H1 (cell line): ENCODE measurements around the gene ABCC6.

Experiments
- CTCF ChIP-seq, 3 experiments: IDR thresholded peaks; 1 replicate in 2 of 3; 2 replicates in 1 of 3; pipeline versions ENCODE4 v1.5.1 to v1.6.1; 2011; ENCODE audit warnings: low read length in 3 of 3, mild to moderate bottlenecking in 3 of 3, inconsistent platforms in 2 of 3, low read depth in 1 of 3, moderate library complexity in 1 of 3; ENCODE audit not compliant: insufficient read depth in 1 of 3; ENCODE audit errors: control extremely low read depth in 1 of 3
- MAX ChIP-seq: IDR thresholded peaks from 2 replicates; pipeline ENCODE4 v1.6.1; 2012; ENCODE audit warnings: inconsistent platforms
- PHF8 ChIP-seq: fragments of 200-600 bp; sonication (generic); conservative IDR thresholded peaks from 2 replicates; pipeline ENCODE4 v1.7.1; 2012; ENCODE audit warnings: low read depth, mild to moderate bottlenecking, inconsistent platforms, low read length, moderate library complexity
- POLR2A ChIP-seq, 2 experiments: IDR thresholded peaks; 1 replicate in 1 of 2; 2 replicates in 1 of 2; pipeline ENCODE4 v1.6.1; 2011; ENCODE audit warnings: low read depth in 2 of 2, low read length in 2 of 2, mild to moderate bottlenecking in 2 of 2; ENCODE audit errors: control extremely low read depth in 1 of 2
- YY1 ChIP-seq: IDR thresholded peaks from 2 replicates; pipeline ENCODE4 v1.6.1; 2011; ENCODE audit warnings: low read depth, mild to moderate bottlenecking, low read length
- ZNF274 ChIP-seq: IDR thresholded peaks from 2 replicates; pipeline ENCODE4 v1.7.0; 2012; ENCODE audit warnings: low read length, borderline replicate concordance; ENCODE audit errors: extremely low read depth

- no peak for TF ChIP-seq CTCF (IDR thresholded peaks at IDR 0.05; ENCODE audit: control extremely low read depth in 1 of 3, insufficient read depth in 1 of 3, low read depth in 1 of 3, low read length in 3 of 3)
- no peak for TF ChIP-seq YY1
- TF ChIP-seq PHF8: no peak
- TF ChIP-seq ZNF274: no peak
- no peak for TF ChIP-seq POLR2A (IDR thresholded peaks at IDR 0.05; ENCODE audit: control extremely low read depth in 1 of 2, low read depth in 2 of 2, low read length in 2 of 2)
- no peak for TF ChIP-seq MAX
Measured at GRCh38 chr16:16121185-16121727, 102.0 kb downstream of the ABCC6 start.
